Stimulated activated CD8-positive, alpha-beta memory T cell treated with anti-CD3 and anti-CD28 coated beads, Interleukin-7, amount 100 ng/mL, for 48 hours (primary cell): ENCODE results near the gene ITGB1.
"Not testable (repeated sequence)": the region's sequence is repeated elsewhere in the genome, so short reads cannot be mapped to it uniquely, and the experiment has no call there.

Source experiments
- DNase-seq, 2 donors: peaks; one replicate each; pipeline ENCODE4 v3.0.0-alpha.2; 2020; ENCODE audit warnings: low read depth in 1 of 2; ENCODE audit errors: extremely low read depth in 1 of 2

The ITGB1 gene

DNA sequence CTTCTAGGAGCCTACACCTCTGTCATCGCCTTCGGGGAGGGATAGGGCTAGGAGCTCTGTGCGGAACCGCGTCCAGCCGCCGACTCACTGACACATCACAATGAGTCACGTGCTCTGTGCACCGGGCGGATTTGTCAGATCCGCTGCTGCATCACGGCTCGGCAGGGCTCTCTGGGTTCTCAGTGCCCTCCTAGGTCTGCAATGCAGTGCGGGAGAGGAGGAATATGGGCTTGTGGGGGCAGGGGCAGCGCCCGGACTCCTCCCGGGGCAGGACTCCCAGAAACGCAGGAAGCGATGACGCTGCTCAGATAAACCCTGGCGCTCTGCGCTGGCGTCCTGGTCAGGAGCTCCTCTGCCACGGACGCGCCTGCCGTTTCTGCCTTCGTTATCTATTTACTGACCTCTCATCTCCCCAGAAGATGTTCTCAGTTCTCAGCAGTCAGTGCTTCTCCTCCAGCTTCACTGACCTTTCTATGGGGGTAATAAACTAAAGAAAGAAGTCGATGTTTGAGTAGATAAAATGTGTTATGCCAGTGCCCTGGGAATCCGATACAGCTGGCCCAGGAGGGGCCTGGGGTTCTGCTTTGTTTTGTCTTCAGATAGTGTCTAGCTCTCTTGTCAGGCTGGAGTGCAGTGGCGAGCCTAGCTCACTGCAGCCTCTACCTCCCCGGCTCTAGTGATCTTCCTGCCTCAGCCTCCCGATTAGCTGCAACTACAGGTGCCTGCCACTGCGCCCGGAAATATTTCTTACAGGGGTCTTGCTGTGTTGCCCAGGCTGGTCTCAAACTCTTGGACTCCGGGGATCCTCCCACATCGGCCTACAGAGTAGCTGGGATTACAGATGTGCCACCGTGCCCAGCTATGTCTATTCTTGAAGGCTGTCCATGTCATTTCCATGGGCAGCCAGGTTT is 22.8 kb upstream of the ITGB1 start:
- DNase-seq = peak; percentile 61 to 88

DNA sequence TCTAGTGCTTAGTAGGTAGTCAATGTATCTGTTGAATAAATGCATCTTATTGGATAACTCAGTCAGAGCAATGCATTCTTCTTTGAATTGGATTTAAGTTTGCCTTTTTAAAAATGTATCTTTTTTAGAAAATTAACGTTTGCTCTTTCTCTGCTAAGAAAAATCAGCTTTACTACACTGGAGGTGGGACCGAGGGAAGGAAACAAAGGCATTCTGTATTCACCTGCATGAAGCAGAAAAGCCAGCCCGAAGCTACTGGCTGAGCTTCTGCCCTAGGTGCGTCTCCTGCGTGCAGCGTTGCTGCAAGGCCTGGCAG is 22.2 kb upstream of the ITGB1 start:
- DNase-seq = no peak

DNA sequence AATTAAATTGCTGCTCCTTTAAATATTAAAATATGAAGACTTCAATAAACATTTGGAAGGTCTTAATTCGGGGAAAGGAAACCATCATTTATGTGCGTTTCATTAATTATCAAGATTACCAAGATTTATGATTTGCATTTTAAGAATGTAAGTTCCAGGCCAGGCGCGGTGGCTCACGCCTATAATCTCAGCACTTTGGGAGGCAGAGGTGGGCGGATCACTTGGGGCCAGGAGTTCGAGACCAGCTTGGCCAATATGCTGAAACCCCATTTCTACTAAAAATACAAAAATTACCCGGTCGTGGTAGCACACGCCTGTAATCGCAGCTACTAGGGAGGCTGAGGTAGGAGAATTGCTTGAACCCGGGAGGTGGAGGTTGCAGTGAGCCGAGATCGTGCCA is 21.7 kb upstream of the ITGB1 start:
- not testable (repeated sequence) for DNase-seq

DNA sequence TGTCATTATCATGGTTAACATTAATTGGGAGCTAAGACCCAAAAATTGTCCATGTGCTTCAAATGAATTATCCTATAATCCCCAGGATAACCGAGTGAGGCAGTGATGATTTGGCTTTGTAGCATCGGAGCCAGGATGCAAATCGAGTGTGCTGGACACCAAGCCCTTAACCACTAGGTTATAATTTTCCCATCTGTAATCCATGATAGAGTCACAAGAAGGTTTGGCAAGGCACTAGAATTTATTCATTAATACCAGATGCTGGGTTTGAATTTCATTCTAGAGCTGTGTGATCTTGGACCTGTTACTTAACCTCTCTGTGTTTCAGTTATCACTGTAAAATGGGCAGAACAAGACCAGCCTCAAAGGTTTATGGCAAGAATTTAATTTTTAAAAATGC is 21.0 kb upstream of the ITGB1 start:
- no peak for DNase-seq

DNA sequence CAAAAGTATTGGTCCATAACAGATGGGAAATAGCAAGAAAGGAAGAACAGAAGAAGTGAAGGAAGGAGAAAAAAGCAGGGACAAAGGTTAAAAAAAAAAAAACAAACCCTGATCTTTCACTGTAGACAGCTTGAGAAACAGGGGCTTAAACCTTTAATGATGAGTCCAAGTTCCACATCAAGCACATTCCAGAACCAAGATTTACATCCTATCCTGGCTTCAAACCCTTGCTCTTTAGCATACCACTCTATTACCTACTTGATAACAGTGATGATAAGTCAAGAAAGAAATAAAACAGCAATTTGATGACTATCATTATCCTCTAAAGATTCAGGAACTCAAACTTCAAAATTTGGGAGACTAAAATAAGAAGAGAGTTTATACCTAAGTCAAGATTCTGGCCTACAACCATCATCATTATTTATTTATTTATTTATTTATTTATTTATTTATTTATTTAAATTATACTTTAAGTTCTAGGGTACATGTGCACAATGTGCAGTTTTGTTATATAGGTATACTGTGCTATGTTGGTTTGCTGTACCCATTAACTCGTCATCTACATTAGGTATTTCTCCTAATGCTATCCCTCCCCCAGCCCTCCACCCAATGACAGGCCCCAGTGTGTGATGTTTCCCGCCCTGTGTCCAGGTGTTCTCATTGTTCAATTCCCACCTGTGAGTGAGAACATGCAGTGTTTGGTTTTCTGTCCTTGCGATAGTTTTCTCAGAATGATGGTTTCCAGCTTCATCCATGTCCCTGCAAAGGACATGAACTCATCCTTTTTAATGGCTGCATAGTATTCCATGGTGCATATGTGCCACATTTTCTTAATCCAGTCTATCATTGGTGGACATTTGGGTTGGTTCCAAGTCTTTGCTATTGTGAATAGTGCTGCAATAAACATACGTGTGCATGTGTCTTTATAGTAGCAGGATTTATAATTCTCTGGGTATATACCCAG is 20.1 kb upstream of the ITGB1 start:
- DNase-seq = not testable (repeated sequence)

DNA sequence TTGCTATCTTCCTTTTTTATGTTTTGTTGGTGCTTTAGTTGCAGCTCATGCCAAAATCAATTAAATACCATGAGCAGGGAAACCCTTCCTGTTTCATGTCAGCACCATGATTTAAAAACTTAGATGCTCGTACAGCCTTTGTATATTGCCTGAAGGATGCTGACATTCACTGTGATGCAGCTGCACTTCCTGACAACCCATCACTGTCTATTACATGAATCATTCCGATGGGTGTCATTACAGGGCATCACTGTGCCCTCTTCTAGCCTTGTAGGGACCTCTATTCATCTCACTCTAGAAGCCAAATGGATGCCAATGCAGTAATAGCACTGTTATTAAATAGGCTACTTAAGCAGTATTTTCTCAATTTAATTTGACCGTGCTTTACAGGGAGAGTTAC is 18.3 kb upstream of the ITGB1 start:
- no peak for DNase-seq

DNA sequence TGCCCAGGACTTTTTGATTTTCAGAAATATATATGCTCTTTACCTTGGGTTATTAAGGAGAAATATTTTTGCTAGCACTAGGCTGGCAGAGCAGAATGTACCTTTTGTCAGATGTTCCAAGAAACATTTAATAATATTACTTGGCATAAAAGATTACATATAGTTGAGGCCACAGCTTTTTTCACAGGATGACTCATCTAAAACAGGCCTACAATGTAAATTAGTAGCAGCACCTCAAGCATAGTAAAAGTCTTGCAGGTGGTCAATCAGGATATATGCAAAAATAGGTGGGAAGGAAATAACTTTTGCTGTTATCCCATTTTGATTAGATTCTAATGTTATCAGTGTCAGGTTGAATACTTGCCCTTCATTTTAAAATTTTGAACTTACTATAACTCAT is 14.9 kb upstream of the ITGB1 start:
- no peak for DNase-seq

DNA sequence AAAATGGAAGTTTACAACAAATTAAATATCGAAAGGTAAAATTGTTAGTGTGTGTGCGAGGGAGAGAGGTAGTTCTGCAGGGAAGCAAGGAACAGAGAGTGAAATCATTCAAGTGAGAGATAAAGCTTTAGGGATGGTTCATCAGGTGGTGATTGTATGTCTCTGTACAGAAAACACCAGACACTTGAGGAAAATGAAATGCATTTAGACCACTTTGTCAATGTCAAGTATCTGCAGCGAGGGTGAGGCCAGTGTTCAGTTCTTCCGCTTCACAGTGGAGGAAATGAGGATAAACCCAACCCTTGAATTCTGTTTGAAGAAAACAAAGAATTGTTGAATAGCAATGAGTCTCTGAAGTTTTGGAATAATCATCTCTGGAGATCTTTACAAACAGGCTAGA is 14.4 kb upstream of the ITGB1 start:
- DNase-seq = no peak

DNA sequence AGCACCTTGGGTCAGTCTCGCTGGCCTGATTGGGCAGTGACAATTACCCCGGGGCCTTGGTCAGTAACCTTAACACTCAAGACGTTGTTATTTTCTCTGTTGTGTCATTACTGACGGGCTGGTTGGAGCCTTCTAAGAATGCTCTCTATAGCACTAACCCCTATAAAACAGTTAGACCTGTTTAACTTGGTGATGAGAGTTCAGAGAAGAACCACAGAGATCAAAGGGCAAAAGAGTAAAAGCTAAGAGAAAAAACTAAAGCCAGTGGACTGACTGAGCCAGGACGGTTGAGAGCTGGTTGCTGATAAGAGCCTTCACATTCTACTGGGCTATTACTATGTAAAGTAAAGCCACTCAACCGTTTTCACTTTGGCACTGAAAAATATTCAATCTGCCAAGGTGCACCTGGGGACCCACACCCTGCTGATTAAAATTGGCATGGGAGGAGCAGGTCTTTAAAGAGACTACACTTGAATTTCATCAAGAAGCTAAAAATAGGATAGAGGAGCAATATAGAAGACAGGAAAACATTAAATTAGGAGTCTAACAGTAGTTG is 13.6 kb upstream of the ITGB1 start:
- DNase-seq = no peak

DNA sequence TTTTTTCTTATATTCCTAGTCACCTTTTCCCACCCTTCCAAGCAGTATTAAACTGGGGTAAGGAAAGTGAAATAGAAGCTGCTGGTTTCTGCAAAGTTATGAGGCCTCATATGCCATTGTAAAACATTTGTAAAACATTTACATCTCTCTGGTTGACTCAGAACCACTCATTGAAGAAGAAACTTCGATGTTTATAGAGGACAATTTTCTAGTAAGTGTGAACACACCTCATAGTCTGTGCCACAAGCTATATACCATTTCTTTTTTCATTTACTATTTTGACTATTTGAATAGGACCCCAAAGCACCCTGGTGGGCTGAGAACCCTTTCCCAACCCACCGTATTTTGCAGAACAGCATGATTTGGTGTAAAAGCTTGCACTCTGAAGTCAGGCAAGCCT is 12.9 kb upstream of the ITGB1 start:
- no peak for DNase-seq

DNA sequence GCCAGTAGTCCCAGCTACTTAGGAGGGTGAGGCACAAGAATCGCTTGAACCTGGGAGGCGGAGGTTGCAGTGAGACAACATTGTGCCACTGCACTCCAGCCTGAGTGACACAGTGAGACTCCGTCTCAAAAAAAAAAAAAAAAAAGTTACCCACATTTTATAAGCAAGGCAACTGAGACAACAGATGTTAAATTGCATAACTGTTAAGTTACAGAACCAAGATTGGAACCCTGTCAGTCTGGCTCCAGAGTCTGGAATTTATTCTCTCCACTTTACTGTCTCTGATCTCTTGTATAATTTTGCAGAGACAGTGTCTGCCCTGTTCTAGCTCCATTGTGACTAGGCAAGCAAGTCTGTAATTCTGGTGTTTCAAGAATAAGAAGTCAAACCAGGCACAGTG is 6.2 kb upstream of the ITGB1 start:
- DNase-seq = no peak

DNA sequence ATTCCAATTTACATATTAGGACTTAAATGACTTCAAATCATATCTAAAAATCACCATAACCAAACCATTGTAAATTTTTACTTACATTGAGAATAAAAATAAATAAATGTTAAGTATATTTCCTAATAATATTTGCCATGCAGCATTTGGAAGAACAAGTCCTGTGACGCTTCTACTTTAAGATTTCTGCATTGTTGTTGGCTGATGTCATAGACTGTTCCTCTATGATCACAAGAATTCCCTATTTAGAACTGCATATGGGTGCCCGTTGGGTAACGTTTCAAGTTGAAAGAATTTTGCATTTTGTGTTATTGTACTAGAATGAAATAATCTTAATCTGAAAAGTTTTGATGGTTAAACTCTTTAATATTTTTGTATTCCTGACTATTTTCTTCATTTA is 5.1 kb upstream of the ITGB1 start:
- no peak for DNase-seq

DNA sequence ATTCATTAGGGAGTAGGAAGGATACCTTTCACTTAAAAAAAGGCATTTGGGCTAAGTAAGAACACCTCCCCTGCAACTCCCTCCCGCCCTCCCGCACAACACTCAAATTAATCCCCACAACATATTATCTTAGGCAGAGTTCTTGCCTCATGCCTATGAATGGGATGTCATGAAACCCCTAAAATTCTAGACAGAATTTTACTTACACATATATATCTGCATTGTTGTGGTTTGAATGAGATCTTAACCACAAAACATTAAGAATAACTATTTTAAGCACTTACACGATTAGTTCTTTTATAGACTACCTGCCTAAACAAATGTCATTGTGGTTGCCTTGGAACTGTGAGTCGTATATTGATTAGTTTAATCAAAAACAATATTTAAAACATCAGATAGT is 4.5 kb upstream of the ITGB1 start:
- DNase-seq = no peak

DNA sequence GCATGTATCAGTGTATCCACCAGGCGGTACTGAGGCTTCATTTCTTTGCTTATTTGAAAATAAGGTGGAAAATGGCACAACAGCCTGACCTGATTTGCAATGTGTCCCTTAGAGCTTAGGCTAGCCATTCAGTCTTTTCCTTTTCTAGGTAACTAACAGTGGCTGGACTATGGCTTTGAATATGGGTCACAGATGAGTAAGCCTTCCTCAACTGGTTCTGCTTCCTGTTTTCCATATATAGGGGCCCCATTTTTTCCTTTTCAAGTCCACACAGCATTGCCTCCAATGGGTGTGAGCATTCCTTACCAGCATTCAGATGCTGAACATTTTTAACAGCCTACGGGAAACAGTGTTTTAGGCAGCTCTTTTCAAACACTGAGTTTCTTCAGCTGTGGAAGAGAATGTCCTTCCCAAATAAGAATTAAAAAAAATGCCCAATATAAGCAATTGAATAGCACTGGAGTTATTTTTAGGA is 3.9 kb upstream of the ITGB1 start:
- DNase-seq = no peak

DNA sequence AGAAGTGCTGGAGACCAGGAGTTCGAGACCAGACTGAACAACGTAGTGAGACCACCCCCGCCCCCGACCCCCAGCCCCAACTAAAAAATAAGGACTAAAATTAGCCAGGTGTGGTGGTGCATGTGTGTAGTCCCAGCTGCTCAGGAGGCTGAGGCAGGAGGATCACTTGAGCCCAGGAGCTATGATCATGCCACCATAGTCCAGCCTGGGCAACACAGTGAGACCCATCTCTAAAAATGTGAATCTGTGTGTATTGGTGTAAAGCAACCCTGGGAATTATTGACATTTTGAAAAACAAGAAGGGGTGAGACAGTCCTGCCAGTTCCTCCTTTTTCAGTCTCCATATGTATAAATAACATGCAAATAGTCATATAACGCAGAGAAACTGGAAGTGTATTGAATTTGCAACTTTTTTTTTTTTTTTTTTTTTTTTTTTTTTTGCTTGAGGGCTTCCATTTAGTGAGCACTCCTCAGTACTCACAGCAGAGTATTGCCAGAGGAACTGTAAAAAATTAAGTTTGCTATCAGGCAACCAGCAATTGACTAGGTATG is 3.4 kb upstream of the ITGB1 start:
- DNase-seq = no peak

DNA sequence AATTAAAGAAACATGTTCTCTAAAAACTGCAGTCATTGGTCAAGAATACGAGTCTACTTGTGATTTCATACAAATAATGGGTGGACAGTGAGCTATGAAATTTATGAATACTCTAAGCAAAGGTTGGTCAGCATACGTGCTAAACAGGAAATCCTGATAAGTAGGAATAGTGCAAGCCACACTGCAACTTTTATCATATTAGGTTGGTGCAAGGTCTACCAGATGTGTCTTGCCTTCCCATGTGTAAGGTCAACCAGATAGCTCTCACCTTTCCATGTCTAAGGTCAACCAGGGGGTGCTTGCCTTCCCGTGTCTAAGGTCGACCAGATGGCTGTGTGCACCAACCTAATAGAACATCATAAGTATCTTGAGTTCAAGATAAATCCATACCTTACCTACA is 2.0 kb upstream of the ITGB1 start:
- DNase-seq = no peak

DNA sequence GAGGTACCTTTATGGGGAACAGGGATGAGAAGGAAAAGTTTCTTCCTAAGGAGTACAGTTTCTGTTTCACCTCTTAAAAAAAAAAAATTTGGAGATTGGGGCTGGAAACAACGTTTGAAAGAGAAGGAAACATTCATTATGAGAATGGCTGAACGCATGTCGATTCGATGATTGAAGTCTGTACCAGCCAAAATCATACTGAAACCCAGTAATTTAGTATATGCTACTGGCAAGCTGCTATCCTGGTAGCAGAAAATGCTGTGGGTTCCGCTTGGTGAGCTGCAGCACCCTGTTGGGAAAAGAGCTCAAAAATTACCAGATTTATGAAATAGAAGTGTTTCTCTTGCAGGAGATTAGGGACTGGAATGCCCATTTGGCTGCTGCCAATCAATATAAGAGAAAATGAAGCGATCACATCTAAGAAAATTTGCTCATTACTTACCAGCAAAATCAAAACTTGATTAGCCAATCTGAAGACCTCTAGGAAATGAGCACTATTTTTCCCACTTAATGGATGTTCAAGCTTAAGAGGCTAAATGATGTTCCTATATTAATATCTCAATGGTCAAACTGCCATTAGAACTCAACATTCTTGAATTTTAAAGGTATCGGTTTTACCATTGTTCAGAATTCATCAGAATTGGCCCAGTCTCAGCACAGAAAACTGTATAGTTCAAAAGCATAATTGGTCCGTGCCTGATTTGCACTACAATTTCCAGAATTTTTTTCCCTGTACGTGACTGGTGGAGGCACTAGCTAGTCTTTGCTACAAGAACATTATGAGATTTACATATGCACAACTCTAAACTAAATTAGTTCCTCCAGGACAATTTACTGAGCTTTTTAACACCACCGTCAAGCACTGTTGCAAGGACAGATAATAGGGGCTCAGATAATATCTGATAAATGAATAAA is 1.2 kb upstream of the ITGB1 start:
- DNase-seq = no peak

DNA sequence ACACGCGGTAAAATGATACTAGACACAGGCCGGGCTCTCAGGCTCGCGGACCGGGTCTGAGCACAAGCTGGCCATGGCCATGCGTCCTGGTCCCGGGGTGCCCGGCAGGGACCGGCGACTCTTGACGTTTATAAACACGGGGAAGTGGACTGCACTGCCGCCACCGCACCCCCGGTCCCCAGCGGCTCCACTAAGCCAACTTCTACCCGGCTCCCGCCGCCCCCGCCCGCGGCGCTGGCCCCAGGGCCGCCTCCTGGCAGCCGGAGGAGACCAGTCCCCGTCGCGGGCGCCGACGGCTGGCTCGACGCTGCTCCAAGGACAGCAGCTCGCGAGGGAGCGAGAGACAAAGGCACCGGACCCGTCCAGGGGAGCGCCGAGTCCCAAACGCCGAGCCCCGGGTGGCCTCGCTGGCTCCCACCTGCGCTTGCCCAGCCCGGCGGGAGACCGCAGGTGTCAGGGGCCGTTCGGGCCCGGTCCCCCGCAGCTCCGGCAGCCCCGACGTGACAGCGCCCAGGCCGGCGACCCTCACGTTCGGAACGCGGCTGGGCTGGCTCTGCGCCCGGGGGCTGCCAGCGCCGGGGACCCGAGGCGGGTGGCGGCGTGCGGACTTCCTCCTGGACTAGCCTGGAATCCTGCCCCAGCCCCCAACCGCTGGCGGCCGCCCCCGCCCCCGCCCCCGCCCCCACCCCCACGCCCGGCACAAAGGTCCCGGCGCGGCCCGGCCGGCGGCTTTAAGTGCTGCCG is 517 bp downstream of the ITGB1 start:
- DNase-seq = no peak

DNA sequence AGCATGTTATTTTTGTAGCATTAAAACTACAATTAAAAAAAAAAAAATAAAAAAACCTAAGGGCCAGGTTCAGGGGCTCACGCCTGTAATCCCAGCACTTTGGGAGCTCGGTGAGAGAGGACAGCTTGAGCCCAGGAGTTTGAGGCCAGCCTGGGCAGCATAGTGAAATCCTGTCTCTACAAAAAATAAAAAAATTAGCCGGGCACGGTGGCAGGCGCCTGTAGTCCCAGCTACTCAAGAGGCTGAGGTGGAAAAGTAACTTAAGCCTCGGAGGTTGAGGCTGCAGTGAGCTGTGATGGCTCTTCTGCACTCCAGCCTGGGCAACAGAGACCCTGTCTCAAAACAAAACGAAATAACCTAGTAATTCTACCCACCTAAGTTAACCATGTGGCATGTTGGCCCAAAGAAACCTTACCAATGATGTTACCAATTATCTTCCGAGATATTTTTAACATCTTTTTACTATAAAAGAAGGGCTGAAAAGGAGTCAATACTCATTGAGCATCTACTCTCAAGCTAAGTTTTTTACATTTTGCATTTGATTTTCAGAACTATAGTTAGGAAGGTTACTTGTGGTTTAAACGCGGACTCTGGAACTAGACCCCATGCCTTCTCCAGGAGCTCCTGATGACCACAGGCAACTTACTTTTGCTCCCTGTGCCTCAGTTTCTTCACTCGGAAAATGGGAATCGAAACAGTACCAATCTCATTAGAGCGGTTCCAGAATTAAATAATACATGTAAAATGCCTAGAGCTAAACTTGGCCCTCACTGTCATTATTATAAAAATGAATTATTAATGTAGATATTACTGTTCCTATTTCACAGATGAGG is 1.4 kb downstream of the ITGB1 start:
- DNase-seq = no peak
